M059J (cell line): ENCODE measurements around the gene N4BP2. TPM values are rescaled to one million over a fixed set of nuclear protein-coding genes. Genes with fewer than 3 reads are reported as not detected.

Experiments
- DNase-seq: peaks from one replicate; pipeline ENCODE4 v3.0.0-alpha.2; 2012; ENCODE audit warnings: low read depth
- total RNA-seq: library from RNA; depleted of rRNA; stranded (reverse); fragments of >200 nt; shearing (Covaris generic); gene quantifications from 2 replicates; pipeline ENCODE4 v1.2.3, GENCODE V29; 2014

The N4BP2 gene
- total RNA-seq, 1 experiment from 2014 or later = 2.3 TPM

DNA sequence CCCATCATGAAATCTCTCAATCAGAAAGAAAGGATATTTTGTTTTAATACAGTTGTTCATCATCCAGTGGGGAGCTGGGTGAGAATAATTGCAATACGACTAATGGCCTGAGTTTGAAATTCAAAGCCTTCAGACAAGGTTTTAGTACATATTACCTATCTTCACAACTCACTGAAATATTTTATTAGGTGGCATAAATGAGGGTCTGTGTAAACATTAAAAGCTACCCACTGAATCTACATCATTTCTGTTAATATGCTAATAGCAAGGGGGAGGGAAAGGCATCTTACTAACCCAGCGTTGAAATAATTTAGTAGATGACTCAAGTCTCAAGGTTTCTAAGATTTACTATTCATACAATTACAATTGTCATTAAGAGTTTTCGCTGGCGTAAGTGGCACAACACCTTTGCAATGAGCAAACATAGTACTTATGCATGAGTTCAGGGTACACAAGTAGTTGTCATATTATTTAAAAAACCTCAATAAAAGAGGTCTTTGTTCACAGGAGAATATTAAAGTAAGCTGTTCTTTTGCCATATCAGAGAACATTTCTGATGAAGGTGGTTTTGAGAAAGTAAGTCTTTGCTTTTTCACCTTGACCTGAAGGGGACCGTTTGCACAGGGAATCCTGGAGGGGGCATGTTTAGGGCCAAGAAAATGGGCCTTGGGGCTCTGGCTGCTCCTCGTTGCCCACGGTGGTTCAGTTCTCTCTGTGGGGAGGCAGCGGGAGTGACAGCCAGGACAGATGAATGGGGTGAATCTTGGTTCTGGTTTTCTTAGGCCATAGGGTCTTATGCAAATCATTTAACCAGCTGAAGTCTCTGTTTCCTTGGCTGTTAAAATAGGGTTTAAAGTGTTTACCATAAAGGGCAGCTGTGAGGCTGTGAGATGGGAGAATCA, 135.7 kb downstream of the N4BP2 start:
- DNase-seq = no peak

DNA sequence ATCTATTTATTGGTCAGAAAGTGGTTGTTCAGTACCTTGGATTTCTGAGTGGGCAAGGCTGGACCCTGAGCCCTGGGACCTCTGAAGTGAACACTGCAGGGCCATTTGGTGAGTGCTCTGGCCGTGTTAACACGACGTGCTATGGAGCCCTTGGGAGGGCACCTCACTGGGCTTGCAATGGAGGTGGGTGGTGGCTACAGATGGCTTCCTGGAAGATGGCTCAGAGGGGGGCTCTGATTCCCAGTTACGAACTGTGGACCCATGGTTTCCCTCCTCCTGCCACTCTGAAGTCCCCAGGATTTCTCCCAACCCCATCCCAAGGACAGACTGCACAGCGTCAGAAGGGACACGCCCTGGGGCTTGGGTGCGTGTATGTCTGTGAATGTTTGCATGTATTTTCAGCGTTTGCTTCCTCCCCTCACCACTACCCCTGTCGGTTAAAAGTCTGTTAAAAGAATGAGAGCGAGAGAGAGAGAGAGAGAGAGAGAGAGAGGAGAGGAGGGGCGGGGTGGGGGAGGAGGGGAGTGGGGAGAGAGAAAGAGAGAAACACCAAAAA, 136.4 kb downstream of the N4BP2 start:
- no peak for DNase-seq

DNA sequence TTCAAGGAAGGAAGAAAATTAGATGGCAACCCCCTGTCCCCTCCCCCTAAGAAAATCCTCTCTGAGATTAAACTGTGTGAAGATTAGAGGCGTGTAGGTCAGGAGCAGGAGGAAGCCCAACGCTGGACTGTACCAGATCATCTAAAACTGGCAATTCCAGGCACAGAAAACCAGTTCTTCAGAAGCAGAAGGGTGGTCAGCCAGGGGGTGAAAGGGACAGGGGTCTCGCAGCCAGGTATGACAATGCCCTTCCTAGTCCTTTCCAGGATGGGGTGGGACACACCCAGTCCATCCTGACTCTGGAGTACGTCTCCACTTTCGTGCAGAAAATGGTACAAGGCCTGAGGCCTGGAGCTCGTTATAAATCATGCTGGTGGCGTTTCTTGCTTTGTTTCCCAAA, 136.9 kb downstream of the N4BP2 start:
- no peak for DNase-seq

DNA sequence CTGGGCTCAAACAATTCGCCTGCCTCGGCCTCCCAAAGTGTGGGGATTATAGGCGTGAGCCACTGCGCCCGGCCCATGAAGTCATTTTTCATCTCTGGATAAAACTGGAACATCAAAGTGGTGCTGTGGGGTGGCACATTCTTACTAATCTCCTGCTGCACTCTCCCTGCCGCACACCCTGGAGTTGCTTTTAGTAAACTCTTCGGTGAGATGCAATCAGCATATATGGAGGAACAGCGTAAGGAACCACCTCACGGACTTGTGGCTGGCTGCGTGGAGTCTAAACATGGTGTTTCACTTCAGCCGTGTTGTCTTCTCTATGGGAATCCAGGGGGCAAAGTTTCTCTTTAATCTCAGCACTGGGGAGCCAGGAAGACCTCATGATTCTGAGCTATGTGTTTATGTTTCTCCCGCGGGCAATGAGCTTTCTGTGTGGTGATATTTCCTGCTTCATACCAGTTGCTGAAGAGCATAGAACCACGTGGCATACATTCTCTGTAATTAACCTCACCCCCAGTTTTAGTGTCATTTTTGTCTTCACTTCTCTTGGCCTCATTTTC, 138.0 kb downstream of the N4BP2 start:
- DNase-seq = no peak

DNA sequence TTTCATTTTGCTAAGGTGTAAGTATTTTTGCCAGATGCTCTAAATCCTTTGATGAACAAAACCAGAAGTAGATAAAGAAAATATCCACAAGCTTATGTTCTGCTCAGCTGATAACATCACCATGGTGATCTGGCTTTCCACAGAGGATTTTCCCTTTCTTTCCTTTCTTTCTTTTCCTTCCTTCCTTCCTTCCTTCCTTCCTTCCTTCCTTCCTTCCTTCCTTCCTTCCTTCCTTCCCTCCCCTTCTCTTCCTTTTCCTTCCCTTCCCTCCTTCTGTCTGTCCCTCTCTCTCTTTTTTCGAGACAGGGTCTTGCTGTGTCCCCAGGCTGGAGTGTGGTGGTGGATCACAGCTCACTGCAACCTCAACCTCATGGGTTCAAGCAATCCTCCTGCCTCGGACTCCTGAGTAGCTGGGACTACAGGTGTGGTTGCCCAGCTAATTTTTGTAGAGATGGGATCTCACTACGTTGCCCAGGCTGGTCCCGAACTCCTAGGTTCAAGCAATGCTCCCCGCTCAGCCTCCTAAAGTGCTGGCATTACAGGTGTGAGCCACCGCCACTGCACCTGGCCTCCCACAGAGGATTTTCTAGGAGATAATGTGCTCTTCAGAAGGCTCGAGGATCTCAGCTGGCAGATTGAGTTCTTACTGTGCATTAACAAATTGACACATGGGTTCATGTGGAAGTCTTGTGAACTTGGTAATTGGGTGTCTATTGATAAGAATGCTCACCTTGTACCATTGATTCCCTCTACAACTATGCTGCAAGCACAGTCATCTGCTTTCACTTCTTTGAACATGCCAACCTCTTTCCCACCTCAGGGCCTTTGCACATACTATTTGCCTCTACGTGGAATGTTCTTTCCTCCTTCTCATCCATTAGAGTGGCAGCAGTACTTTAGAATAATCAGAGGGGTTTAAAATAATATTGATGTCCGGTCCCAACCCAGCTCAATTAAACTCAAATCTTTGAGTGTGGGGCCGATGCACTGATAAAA, 138.8 kb downstream of the N4BP2 start:
- DNase-seq = no peak

DNA sequence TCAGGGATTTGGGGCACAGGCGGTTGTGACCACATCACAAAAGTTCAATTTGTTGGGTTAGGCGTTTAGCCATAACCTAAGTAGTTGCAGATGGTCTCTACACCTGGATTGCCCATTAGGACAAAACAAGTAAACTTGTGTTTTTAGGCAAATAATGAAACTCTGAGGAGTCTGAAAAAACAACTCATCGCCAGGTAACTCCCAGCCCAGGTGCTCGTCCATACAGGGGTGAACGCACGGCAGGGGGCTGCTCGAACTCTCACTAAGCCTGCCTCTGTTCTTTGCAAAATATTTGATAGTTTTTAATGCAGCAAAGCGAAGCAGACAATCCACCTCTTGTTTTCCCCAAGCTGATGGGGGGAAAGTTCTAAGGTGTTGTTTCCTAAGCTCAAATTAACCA, 139.6 kb downstream of the N4BP2 start:
- DNase-seq = no peak

DNA sequence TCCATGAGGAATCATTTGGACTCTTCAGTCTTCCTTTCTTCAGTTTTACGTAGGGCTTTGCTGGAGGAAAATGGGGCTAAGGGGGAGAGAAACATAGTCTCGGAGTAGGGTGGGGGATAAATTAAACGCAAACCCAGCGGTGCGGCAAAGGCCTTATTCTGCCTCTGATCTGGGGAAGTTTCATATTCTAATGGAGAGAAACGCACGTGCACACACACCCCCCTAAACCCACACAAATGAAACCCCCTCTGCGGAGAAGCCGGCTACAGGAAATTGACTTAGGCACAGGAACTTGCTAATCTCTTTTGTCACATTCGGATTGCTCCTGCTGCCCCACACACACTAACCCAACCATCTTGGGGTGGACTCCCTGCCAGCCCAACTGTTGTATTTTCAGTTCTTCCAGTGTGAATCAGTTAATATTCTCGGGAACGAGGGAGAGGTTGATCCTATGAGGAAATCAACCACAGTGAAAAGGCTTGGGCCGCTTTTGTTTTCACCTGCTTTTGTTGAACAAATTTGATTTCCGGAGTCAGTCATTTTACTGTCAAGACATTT, 140.2 kb downstream of the N4BP2 start, which contains the start of gene RHOH:
Gene RHOH (plus strand): TSS at position 308 of the 558 bp plus-strand sequence. CDS start 46,356 bp downstream, outside the sequence.
- no peak for DNase-seq

DNA sequence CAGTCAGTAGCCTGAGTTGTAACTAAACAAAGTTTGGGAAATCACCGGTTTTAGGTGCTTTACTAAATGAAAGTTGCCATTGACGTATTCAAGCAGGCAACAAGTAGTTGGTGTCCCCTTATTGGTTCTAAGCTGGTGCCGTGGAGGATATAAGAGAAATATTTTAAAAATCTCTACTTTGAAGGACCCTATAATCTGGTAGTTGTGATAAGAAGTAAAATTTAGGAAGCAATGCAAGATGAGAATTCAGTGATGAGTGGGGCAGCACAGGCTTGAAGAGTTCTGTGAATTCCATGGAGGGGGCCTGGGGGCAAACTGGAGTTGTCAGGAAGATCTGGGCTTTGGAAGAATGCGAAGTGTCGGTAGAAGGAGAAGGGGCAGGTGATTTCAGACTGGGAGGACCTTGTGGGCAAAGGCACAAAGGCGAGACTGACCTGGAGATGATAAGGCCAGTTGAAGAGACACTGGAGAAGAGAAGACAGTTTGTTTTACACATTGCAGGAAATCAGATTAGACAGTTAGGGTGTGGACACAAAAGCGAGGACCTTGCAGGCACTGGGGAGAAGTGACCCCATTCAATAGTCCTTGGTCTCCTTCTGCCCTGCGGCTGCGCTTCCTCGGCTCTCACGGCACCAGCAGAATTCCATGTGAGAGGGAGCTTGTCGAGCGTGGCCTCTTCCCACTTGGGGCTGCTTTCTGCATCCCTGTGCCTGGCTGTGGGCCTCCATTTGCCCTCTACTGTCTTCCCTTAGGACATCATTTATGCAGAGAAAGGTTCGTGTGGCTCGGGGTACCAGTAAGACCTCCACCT, 141.4 kb downstream of the N4BP2 start:
- no peak for DNase-seq

DNA sequence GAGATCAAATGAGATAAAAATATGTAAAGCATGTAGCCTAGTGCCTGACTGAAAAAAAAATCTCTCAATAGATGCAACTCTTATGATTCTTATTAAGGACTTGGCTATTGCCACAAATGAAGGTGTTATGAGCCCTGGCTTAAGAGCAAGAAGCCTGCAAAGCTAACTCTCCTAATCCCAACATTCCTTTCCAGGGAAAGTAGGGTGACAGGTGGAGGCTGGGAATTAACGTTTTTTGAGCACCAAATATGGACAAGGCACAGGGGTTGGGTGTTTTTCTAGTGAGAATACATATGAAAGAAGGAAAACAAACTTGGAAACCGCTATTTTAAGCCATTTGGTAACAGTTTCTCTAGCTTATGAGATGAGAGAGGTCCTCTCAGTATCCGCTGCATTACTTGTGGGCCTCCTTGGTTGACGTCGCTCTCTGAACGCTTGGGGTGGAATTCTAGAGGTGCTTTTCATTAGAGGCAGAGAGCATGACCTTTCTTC, 142.6 kb downstream of the N4BP2 start:
- DNase-seq = no peak

DNA sequence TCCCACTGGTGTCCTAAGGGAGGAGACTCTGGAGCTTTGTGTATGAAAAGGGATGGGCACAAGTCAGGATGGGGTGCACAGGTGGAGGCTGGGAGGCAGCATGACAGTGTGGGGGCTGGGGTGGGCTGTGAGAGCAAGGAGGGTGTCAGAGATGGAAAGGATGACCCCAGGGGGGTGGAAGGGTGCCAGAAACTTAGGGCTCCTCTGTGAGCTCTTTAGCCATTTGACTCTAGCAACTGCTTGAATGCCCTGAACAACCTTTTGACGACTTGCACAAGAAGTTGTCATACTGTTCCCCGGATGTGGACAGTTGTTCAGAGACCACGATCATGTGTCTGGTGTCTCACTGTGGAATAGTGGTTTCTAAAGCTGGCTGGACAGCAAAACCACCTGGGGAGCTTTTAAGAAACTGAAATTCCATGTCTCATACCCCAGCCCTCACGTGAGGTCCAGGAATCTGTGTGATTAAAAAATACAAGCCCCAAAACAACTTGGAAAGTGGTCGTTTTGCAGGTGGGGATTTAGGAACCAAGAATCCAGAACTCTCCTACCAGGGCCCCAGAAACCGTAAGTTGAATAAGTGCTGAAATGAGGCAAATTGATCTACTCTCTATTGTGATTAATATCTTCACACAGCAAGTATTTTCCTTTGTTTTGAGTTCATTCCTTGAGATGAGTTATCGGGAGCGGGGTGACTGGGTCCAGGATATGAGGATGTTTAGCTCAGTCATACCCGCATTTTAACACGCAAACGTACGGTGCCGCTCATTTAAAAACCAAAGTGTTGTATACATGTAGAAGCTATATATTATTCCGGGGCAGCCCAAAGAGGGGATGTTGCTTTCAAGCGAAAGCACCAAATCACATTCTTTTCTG, 143.6 kb downstream of the N4BP2 start:
- peak; percentile 54 for DNase-seq

DNA sequence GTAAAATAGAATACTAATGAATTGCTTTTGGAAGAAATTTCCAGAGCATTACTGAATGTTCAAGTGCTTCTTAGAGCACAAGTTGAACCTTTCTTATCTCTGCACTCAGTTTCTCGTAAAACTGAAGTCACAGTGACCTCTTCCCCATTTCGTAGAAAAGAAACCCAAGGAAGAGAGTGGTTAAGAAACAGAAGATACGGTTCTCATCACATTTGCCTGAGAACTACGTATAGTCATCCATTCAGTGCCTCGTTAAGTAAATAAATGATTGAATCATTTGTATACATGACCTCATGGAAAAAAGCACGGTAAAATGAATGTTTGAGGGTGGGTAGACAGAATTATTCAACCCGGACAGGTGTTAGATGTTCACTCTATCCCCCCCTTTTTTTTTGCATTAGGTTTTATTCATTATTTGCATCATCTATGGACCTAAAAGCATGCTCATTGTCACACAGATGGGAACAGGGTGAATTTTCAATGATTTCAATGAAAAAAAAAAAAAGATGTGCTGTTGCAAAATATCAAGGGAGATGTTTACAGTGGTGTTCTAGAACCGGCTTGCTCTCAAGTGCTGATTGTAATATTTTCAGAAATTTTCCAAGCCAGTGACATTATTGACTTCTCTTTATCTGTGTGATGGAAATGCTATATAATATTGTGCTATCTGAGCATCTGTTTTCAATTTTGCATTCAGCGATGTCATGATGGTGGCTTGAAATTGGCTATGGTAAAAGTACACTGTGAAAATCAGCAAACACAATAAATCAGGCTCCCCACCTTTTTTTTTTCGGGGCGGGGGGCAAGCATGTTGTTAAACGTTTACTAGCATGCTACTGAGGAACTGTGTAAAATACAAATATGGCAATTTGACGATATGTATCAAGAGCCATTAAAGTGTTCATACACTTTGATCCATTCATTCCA, 144.5 kb downstream of the N4BP2 start:
- peak; percentile 55 for DNase-seq

DNA sequence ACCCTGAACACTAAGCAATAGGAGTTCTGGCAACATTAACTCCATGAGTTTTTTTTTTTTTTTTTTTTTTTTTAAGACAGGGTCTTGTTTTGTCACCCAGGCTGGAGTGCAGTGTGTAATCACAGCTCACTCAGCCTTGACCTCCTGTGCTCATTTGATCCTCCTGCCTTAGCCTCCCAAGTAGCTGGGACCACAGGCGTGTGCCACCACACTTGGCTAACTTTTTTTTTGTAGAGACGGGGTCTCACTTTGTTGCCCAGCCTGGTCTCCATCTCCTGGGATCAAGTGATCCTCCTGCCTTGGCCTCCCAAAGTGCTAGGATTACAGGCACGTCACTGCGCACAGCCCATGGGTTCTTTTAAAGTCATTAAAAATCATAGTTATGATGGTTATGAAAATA, 145.2 kb downstream of the N4BP2 start:
- no peak for DNase-seq

DNA sequence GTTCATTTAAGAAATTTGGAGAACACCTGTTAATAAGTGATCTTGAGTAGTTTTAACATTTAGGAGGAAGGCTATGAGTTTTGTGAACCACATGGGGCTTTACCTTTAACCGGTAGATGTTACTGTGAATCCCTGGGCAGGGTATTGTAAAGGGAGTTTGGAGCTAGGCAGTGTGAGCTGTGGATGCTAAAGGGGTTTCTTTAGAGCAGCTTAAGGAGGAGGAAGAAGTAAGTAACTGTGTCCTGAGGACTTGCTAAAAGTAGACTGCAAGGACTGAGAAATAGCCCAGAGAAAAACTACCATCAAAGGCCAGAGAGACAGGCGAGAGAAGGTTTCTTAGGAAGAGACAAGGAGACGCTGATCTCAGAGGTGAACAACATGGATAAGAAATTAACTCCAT, 145.8 kb downstream of the N4BP2 start:
- DNase-seq = no peak

DNA sequence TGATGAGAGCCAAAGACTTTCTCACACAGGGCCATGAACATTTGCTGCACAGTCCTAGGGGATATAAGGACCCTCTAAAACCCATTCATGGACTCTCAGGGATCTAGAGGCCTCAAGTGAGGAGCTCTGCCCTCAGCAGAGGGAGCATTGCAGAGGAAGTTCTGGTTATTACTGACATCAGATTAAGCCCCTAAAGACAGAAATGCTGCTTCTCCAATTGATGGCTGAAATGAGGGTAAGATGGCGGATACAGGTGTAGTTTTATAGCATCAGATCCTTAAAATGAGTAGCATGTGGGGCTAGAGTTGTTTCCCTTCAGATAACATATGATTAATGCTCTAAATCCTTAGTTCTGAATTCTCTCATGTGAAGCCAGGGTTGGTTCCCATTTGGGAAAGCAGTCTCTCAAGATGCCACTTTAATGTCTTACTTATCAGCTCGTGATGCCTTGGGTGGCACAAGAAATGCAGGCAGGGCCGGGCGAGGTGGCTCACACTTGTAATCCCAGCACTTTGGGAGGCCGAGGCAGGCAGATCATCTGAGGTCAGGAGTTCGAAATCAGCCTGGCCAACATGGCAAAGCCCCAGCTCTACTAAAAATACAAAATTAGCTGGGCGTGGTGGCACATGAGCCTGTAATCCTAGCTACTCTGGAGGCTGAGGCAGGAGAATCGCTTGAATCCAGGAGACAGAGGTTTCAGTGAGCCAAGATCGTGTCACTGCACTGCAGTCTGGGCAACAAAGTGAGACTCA, 148.0 kb downstream of the N4BP2 start:
- DNase-seq = no peak

DNA sequence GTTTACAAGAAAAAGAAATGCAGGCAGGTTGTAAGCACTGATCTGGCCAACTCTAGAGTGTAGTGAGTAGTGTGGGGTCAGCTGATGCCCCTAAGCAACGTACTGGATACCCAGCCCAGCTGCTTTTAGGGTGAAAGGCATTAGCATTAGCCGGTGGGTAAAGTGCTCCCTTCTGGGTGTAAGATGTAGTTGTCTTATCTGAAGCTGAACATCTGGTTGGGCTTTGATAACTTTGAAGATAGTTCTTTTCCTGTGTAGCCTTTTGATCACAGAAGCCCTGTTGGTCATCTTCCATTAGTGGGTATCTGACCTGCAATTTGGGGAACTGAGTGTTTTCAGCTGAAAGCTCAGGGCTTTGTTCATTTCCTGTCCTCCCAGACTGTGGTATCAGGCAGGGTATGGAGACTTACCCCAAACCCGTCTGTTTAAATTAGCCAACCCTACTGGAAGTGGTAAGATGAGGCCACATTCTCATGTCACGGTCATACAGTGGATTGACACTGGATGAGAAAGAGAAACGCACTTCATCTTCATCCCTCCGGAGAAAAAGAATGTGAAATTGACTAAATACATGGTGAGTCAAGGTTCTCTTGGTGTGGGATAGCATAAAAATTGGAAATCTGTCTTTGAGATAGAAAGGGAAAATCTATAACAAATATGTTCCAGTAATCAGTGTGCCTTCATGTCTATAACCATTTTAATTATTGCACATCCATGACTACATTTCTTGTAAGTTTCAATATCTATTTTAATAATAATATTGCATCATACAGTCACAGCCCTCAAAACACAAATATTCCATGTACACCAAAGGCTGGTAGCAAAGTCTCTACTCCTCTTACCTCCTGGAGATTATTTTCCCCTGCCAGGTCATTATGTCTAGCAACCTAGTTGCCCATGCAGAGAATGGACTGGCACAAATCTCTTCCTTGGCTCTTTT, 148.9 kb downstream of the N4BP2 start:
- no peak for DNase-seq

DNA sequence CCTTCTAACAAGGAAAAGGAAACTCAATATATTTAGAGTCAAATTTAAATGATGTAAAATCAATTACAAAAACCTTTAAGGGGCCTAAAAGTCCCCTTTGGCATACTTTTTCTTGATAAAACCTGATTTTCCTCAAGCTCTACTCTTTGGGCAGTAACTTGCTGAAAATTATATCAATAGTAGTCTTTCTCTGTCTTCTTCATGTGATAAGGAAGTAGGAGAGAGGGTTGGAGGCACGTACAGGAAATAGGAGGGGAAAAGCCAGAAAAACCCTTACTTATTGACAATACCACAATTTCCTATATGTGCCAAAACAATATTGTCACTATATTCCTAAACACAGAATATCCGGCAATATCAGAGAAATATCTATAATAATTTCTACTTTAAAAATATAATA, 149.8 kb downstream of the N4BP2 start:
- no peak for DNase-seq
